GM18861 (cell line): Measurements from ENCODE around the gene PARVA.
"Not testable (repeated sequence)": the region's sequence is repeated elsewhere in the genome, so short reads cannot be mapped to it uniquely, and the experiment has no call there.

Source experiments
- ATAC-seq: cut with Tn5 transposase; IDR thresholded peaks from one replicate; pipeline ENCODE4 v1.9.1; 2021; ENCODE audit not compliant: unreplicated experiment

PARVA gene

GRCh38 chr11:12496181-12497025, 119.0 kb downstream of the PARVA start:
- no peak for ATAC-seq

GRCh38 chr11:12497431-12497830, 120.1 kb downstream of the PARVA start:
- no peak for ATAC-seq

GRCh38 chr11:12499071-12499470, 121.7 kb downstream of the PARVA start:
- no peak for ATAC-seq

GRCh38 chr11:12502046-12502445, 124.7 kb downstream of the PARVA start:
- ATAC-seq, result no peak

- no peak for ATAC-seq
Observed at GRCh38 chr11:12503039-12503484, 125.7 kb downstream of the PARVA start.

GRCh38 chr11:12503886-12504285, 126.5 kb downstream of the PARVA start:
- ATAC-seq, result no peak

- no peak for ATAC-seq
Observed at GRCh38 chr11:12505183-12505582, 127.8 kb downstream of the PARVA start.

GRCh38 chr11:12506404-12506921, 129.1 kb downstream of the PARVA start:
- ATAC-seq, result no peak

- ATAC-seq, result no peak
Observed at GRCh38 chr11:12507391-12507790, 130.0 kb downstream of the PARVA start.

GRCh38 chr11:12508151-12508751, 130.9 kb downstream of the PARVA start:
- no peak for ATAC-seq

GRCh38 chr11:12509371-12509770, 132.0 kb downstream of the PARVA start:
- no peak for ATAC-seq

GRCh38 chr11:12512132-12512531, 134.8 kb downstream of the PARVA start:
- no peak for ATAC-seq

GRCh38 chr11:12512826-12513395, 135.5 kb downstream of the PARVA start:
- ATAC-seq, result no peak

GRCh38 chr11:12516387-12517105, 139.2 kb downstream of the PARVA start:
- ATAC-seq, result no peak

- no peak for ATAC-seq
Observed at GRCh38 chr11:12517306-12517705, 139.9 kb downstream of the PARVA start.

GRCh38 chr11:12517741-12518140, 140.4 kb downstream of the PARVA start:
- no peak for ATAC-seq

- ATAC-seq, result no peak
Observed at GRCh38 chr11:12518606-12519385, 141.4 kb downstream of the PARVA start.

- ATAC-seq, result no peak
Observed at GRCh38 chr11:12520054-12520453, 142.7 kb downstream of the PARVA start.

- not testable (repeated sequence) for ATAC-seq
Observed at GRCh38 chr11:12520576-12520975, 143.2 kb downstream of the PARVA start.

GRCh38 chr11:12523180-12523924, 146.0 kb downstream of the PARVA start:
- ATAC-seq, result no peak
